IPS DF 19.7 (cell line): Measurements from ENCODE around the gene CNST.
"Not testable (repeated sequence)": the region's sequence is repeated elsewhere in the genome, so short reads cannot be mapped to it uniquely, and the experiment has no call there.

Experiments
- DNase-seq: peaks from one replicate; pipeline ENCODE4 v3.0.0-alpha.2; 2013; ENCODE audit warnings: low read depth, low spot score

Gene CNST

DNA sequence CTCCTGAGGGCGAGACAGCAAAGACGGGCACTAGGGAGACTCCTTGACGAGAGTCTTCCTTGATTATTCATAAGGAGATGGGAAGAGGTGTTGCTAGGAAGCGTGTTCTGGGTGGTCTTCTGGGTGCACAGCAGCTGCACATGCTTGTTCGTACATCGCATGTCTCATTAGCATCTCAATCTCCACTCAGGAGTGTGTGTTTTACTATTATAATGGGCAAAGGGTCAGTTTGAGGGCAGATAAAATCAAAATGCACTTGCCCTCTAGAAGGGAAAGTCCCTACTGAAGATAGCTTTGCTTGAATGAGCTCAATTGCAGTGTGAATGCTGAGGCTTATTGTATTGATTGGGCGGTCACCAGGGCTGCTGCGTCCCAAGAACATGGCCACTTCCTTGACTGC, 107.8 kb downstream of the CNST start:
- no peak for DNase-seq

DNA sequence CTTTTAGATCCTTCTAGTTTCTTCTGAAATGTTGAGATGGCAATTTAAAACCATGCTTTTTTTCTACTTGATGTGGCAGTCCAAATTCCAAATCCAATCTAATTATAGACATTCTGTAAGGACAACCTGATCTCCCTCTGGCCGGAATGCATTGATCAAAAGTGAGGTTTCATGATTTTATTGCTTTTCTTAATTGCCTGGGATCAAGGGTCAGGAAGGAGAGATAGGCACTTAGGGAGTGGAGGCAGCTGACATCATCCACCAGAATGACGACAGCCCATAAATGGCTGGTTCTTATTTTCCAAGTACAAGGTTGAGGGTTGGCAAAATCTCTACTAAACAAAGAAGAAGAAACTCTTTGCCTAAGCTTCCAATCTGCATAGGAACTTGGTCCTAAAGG, 111.6 kb downstream of the CNST start:
- DNase-seq = no peak

DNA sequence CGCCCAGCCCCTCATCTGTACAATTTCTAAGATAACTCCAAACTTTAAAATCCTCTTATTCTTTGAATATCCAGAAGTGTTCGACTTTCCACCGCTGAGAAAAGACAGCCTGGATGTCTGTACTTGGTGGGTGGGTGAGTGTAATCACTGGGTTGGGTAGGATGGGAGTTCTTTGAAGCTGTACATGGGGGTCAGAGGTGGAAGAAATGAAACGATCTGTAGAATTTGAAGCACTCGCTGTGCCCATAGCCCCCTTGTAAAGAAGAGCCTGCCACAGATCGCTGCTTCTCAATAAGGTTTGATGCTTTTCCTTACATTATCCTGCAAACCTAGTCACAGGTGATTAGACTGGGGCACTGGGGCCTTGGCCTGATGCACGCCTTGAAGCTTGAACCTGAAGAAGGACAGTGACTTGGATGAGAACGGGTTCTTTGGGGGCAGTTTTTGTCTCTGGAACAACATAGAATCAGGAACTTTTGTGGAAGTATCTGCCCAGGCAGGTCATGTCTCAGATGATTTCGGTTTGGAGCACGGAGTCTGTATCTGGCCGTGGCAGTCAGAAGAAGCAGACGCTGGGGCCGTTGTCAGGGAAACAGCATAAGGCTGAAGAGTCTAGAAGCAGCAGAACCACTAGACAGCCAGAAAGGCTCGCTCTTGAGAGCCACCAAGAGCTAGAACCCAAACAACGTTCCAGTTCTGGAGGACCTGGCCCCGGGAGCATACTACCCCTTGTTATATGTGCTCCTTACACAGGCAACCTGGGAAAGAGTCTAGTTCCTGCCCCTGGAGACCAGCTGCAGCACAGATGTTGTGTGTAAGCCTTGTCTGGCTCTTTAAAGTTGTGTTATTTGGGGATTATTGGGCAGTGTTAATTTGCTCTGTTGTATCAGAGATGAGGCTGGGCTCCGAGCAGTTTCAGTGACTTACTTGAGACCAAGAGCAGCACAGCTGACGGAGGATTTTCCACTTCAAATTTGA, 112.8 kb downstream of the CNST start:
- DNase-seq = no peak

DNA sequence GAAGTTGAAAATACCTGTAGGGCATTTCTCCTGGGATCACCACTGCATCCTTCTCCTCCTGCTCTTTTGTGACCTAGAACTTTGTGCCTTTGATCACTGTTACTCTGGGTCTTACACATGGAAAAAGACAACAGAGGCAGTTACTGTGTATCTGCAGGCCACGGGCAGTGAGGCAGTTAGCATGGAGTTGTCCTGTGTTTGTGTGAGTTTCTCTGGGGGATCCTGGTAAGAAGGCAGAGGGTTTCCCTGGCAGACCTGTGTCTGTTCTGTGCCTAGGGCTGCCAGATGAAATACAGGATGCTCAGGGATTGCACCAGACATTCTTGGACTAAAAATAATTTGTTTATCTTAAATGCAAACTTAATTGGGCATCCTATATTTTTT, 113.5 kb downstream of the CNST start:
- no peak for DNase-seq

DNA sequence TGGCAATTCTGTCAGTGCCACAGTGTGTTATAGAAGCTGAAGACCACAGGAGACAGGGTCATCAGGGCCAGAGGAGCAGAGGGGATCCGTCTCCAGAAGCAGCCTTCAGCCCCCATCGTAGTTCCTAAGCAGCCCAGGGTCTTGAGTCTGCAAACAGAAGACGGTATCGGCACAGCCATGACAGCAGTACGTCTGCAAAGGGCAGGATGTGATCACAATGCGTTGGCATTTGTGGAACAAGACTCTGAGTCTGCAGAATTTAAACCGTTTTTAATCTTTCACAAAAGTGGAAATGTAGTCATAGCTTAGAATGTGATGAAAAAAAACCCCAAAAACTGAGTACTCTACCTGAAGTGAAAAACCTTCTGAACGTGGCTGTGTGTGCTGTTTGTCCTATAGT, 113.9 kb downstream of the CNST start:
- DNase-seq = no peak

DNA sequence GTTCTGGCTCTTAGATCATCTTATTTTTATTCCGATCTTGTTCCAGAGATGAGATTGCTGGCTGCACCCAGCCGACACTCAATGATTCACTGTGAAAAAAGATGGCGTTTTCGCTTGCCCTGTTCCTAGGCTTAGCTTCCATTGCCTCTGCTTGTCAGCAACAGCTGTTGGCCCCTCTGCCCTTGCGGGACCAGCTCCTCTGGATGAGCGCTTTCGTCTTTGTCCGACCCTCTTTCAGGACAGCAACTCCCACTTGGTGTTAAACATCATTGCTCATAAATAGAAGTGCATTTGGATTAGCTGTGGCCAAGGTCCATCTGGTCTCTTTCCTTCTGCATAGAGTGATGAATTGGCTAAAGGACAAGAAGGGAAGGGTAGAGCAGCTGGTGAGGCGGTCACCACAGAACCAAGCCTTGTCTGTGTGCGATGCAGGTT, 114.5 kb downstream of the CNST start:
- no peak for DNase-seq

DNA sequence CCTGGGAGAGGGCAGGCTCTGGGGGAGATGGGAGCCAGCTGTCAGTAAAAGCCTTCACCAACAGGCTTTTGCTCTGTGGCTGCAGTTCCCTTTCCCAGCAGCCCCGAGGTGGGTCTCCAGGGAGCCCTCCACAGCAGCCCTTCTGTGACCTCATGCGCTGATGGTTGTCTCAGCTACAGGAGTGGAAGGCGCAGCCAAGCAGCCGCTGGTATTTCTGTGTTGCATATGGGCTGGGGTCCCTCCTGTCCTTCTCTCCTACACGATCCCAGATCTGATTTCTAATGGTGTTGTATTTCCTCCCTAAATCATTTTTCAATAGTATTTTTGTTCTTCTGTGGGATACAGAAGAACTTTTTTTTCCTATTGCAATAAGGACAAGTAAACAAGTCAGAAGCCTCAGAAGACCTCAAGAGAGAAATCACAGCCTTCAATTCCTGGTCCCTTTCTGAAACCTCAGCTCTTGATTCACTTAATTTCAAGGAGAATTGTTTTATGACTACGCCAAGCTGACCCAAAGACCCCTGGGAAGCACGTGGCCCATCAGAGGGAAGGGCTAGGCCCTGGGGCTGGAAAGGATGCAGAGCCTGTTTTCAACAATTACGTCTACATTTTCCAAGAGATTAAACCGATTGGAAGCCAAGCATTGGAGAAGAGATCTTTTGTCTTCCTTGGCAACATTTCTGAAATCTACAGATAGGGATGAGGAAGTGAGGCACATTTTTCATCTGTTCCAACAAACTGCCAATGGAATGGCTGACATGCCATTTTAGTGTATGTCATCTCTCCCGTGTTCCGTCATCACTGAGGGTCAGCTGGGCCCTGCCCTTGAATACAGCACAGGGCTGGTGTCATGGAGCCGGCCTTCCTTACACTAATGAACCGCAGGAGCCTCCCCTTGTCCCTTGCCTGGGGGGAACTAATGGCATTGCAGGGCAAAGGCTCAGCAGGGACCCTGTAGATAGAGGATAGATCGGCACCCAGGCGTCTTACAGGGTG, 115.9 kb downstream of the CNST start:
- no peak for DNase-seq

DNA sequence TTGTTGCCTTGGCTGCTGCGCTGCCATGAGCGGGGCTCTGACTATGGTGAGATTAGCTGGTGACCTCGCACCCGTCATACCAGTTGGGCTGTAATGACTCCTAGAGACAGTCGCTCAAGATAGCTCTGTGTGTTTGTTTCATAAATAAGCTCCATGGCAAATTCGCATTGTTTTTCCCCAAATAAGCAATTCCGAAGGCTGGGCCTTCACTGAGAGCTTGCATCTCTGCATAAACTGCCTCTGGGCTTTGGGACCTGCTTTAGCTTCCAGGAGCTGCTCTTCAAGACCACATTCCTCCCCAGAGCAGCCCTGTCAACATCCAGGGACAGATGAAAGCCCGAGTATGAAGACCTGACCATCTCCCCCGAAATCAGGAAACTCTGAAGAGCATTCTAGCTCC, 117.3 kb downstream of the CNST start:
- DNase-seq = no peak

DNA sequence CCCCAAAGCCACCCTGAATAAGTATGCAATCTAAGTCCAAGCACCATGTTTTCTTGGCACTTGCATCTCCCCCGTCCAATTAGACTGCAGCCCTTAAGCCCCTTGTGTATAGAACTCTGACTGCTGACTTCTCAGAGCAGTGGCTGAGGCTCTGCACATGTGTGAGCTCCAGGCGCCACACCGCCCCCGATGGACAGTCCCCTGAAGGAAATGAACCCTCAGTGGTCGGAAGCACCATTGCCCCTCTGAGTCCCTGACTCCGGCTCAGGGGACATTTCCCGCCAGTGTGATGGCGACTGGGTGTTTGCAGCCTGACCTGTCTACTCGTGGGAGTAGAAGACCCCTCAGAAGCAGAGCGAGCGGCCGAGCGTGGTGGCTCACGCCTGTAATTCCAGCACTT, 120.7 kb downstream of the CNST start:
- no peak for DNase-seq

DNA sequence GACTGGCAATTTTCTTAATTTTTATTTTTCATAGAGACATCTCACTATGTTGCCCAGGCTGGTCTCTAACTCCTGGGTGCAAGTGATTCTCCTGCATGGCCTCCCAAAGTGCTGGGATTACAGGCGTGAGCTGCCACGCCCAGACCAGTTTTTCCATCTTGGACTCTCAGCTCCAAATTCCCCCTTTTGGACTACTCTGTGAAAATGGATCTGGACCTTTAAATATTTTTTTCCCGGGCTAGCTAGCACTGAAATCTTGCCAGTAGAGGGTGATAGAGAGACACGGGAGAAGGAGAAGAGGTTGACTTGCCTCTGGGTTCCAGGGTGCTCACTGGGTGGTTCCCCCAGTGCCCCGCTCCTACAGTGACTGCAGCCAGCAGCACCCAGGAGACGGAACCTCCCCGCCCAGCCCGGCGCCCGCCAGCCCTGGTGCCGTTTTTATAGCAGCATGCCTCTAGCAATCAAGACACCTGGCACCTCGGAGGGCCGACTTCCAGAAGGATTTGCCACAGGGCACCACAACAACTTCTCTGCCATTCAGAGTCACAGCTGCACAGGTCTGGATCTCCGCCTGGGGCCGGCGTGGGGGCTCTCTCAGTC, 123.3 kb downstream of the CNST start:
- no peak for DNase-seq

DNA sequence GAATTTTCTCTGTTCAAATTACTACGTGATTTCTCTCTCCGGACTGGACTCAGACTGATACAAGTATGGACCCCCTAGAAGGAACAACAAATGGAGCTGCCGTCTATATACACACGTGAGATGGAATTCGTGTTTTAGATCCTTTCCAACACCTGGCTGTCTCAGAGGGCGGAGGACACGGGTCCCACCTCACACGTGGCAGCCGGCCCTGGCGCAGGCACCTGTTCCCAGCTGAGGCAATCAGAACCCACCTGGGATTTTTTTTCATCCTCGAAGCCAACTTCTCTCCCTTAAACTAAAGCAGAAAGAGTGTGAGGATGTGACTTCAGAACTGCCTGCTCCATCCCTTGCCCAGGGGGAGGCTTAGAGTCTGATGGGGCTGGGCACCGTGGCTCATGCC, 123.8 kb downstream of the CNST start:
- no peak for DNase-seq

DNA sequence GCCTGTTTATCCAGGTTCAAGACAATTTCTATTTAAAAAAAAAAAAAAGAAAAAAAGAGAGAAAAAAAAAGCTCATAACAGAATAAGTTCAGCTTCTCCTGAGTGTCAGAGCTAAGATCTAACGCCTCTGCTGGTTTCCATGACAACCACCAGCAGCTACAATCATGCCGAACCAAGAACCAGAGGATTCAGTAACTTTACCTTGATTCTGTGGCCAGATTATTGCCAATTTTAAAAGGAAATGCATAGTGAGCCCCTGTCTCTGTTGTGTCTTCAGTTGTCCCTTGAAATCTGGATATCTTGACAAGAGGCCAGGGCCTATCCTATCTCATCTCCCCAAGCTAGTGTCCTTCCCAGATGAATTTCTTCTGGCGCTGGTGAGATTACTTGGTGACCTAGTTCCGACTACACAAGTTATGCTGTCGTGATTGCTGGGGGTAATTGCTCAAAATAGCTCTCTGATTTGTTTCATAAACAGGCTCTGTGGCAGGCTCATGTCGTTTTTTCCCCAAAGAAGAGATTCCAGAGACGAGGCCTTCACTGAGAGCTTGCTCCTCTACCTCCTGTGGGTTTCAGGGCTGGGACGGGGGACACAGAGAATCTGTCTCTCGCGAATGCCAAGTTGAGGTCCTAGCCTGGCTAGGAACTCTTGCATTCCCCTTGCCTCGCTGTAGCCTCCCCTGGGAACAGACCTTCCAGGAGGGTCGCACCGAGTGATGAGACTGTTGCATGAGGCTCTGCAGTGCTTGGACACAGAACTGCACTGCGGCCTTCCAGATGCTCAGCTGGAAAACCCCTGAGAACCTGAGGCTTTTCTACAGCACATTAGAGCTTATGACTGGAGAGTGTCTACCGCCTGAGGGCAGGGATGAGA, 125.6 kb downstream of the CNST start:
- no peak for DNase-seq

DNA sequence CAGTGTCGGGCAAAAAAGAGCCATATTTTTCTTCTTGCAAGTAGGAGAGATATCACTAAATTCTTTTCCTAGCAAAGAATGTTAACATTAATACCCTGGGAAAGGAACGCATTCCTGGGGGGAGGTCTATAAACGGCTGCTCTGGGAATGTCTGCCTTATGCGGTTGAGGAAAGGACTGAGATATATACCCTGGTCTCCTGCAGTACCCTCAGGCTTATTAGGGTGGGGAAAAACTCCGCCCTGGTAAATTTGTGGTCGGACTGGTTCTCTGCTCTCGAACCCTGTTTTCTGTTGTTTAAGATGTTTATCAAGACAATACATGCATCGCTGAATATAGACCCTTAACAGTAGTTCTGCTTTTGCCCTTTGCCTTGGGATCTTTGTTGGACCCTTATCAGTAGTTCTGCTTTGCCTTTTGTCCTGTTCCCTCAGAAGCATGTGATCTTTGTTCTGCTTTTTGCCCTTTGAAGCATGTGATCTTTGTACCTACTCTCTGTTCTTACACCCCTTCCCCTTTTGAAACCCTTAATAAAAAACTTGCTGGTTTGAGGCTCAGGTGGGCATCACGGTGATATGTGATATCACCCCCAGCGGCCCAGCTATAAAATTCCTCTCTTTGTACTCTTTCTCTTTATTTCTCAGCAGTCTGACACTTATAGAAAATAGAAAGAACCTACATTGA, 128.1 kb downstream of the CNST start:
- DNase-seq = not testable (repeated sequence)

DNA sequence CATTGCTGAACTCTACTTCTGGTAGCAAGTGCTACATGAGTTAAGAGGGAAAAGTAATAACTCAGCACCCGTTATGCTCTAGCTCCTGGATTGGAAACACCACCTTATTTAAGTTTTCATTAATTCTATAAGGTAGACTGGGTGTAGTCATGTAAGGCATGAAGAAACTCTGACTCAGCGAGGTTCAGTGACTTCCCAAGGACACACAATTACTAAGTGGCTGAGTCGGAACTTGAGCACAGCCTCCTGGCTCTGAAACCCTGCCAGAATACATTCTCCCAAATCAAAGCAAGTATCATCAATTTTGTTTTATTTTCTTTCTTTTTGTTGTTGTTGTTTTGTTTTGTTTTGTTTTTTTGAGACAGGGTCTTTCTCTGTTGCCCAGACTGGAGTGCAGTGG, 128.9 kb downstream of the CNST start:
- DNase-seq = no peak

DNA sequence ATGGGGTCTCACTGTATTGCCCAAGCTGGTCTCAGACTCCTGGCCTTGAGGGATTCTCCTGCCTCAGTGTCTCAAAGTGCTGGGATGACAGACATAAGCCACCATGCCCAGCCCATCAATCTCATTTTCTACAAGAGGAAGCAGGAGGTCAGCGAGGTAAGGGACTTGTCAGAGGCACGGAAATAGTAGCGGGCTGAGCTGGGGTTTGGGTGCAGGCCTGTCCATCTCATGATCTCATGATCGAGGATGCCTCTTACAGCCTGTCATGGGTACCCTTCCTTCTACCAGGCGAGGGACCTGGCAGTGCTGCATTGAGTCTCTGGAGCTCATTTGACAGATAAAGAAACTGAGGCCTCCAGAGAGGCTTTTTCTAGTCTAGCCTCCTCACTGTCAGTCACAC, 129.4 kb downstream of the CNST start:
- DNase-seq = no peak

DNA sequence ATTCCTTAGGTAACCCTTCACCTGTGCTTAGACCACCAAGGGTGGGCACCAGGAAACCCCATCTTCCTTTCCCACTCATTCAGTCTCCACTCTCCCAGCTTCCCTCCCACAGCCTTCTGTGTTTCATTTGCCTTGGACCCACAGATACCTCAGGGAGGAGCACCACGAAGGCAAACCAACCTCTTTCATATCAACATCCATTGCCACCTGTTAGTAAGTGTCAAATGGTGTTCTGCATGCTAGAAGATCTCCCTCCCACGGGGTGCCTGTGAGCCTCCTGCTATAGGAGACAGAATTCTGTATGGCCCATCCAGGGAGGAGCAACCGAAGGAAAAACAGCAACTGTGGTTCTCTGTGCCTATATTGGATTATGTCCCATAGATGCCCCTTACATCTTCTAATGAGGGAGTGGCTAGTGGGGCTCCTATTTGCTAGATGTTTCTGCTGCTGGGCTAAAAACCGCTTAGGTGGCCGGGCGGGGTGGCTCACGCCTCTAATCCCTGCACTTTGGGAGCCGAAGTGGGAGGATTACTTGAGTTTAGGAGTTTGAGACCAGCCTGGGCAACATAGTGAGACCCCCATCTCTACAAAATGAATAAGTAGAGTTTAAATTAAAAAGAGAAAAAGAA, 132.3 kb downstream of the CNST start:
- no peak for DNase-seq

DNA sequence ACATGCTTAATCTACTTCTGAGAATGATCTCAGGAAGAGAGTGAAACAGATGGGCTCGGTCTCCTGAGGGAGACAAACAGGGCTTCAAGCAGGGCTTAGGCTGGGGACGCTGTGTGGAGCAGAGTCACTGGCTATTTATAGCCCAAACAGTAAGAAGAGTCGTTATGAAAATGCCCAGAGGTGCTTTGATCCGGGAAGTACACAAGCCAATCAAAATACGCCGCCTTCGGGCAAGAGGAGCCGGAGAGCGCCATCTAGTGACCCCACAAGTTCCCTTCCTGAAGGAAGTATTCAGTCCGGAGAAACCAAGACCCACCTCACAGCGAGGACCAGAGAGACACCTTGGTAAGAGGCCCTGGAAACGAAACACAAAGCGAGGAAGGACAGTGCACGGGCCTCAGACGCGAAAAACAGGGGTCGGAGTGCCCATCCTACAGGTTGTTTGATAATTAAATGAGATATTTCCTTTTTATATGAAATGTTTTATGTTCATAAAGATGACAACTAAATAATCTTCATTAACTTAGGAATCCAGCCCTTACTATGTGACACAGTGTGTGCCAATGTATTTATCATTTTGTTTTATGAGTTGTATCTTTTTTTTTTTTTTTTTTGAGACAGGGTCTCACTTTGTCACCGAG, 133.0 kb downstream of the CNST start:
- DNase-seq = peak; percentile 59

DNA sequence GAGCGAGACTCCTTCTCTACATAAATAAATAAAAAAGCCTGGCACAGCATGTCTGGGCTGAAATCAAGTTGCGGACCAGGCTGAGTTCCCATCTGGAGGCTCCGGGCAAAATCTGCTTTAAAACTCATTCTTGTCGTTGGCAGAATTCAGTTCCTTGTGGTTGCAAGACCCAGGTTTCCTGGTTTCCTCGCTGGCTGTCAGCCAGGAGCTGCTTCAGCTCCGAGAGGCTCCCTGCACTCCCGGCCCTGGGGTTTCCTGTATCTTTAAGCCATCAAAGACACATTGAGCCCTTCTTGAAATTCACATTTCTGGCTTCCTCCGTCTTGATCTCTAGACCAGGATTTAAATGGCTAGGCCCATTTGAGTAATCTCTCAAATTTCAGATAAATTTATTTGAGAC, 137.3 kb downstream of the CNST start:
- no peak for DNase-seq

DNA sequence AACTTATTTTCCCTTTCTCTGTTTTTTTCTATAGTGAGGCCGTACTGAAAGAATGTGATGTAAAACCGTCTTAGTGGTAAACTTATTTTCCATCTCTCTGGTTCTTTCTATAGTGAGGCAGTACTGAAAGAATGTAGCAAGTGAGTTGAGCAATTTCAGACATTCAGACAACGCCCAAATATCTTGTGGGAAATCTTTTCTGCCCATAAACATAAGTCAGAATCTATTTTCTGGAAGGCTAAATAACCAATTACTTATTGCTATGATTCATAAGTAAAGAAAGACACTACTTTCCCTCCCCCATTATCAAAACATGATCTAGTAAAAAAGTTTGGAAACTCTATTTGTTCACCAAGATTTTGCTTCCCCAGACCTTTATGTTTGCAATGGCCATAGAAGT, 139.1 kb downstream of the CNST start:
- no peak for DNase-seq
